Stimulated activated CD8-positive, alpha-beta memory T cell treated with anti-CD3 and anti-CD28 coated beads, Interleukin-7, amount 100 ng/mL, for 1 hour (primary cell): Measurements from ENCODE around the gene CDK9.

Experiments
- DNase-seq, 2 donors: peaks; one replicate each; pipeline ENCODE4 v3.0.0-alpha.2; 2020; ENCODE audit warnings: low read depth in 2 of 2

CDK9 gene

GRCh38 chr9:127761491-127761956 lies 24.3 kb upstream of the CDK9 start:
- no peak for DNase-seq

- DNase-seq, result no peak
Observed at GRCh38 chr9:127762111-127762676, 23.6 kb upstream of the CDK9 start.

GRCh38 chr9:127763918-127764384 lies 21.9 kb upstream of the CDK9 start:
- DNase-seq, result no peak

- no peak for DNase-seq
Observed at GRCh38 chr9:127765418-127765817, 20.4 kb upstream of the CDK9 start.

- DNase-seq, result no peak
Observed at GRCh38 chr9:127767410-127767809, 18.4 kb upstream of the CDK9 start.

GRCh38 chr9:127767909-127768331 lies 17.9 kb upstream of the CDK9 start:
- DNase-seq, result no peak

- DNase-seq, result no peak
Observed at GRCh38 chr9:127768698-127769097, 17.1 kb upstream of the CDK9 start.

GRCh38 chr9:127769101-127769500 lies 16.7 kb upstream of the CDK9 start:
- no peak for DNase-seq

- no peak for DNase-seq
Observed at GRCh38 chr9:127769929-127770582, 15.8 kb upstream of the CDK9 start.

- DNase-seq, result no peak
Observed at GRCh38 chr9:127770583-127770904, 15.3 kb upstream of the CDK9 start.

GRCh38 chr9:127770905-127771569 lies 14.8 kb upstream of the CDK9 start:
- DNase-seq, result peak; percentile 84 to 88

- DNase-seq, result no peak
Observed at GRCh38 chr9:127771570-127772189, 14.2 kb upstream of the CDK9 start.

GRCh38 chr9:127772603-127773002 lies 13.2 kb upstream of the CDK9 start:
- DNase-seq, result no peak

- DNase-seq, result no peak
Observed at GRCh38 chr9:127773272-127773671, 12.6 kb upstream of the CDK9 start.

- no peak for DNase-seq
Observed at GRCh38 chr9:127773981-127774380, 11.9 kb upstream of the CDK9 start.

- DNase-seq, result peak; percentile 37 to 56
Observed at GRCh38 chr9:127776195-127776923, 9.5 kb upstream of the CDK9 start.

- no peak for DNase-seq
Observed at GRCh38 chr9:127776924-127777289, 8.9 kb upstream of the CDK9 start.

- DNase-seq, result no peak
Observed at GRCh38 chr9:127777368-127777980, 8.4 kb upstream of the CDK9 start.

- no peak for DNase-seq
Observed at GRCh38 chr9:127778280-127779135, 7.3 kb upstream of the CDK9 start, which contains the start of gene SH2D3C. Gene SH2D3C, minus strand, starts transcription at chr9:127778666. Its CDS starts 39 bp downstream, at chr9:127778627.

GRCh38 chr9:127779136-127779981 lies 6.5 kb upstream of the CDK9 start:
- DNase-seq, result no peak
